ENCODE measurements around the gene NCAPD3. TPM values are rescaled to one million over a fixed set of nuclear protein-coding genes. Genes with fewer than 3 reads are reported as not detected.

Gene NCAPD3
- total RNA-seq, 3 donors from 2014 or later: 12.6 to 19.8 (median 16.6) TPM

DNA sequence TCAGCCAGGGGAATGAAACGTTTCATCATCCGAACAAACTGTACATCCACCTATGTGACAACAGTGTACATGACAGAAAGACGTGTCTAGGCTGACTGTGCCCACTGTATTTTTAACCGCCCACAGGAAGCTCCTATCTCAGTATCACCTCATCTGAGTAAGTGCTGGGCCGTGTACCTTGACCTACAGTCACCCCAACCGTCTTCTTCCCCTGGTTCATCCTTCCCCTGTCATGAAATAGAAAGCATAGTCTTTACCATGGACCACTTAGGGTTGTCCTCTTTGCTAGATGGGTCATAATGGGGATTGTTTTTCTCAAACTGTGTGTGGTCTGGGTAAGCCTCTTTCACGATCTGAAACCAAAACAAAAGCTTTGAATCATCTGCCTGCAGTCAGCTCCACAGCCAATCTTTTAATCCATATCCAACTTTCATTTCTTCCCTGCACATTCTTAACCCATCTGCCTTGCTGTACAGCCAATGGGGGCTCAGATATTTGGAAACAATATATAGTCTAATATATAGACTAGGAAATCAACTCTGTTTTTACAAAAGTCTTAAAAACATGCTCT, 25.2 kb upstream of the NCAPD3 start:
- ATAC-seq (no peak), DNase-seq (no peak)
- Histone ChIP-seq H3K4me1 (ENCODE audit: low read depth) (peaks cover 8% of the 10 kb centered on the region), H3K36me3 (ENCODE audit: low read depth) (no peaks in the 10 kb centered on the region), H3K4me3 (no peak overlapping the region), H3K9me3 (no peaks in the 10 kb centered on the region)
- TF ChIP-seq, protein P1, sequence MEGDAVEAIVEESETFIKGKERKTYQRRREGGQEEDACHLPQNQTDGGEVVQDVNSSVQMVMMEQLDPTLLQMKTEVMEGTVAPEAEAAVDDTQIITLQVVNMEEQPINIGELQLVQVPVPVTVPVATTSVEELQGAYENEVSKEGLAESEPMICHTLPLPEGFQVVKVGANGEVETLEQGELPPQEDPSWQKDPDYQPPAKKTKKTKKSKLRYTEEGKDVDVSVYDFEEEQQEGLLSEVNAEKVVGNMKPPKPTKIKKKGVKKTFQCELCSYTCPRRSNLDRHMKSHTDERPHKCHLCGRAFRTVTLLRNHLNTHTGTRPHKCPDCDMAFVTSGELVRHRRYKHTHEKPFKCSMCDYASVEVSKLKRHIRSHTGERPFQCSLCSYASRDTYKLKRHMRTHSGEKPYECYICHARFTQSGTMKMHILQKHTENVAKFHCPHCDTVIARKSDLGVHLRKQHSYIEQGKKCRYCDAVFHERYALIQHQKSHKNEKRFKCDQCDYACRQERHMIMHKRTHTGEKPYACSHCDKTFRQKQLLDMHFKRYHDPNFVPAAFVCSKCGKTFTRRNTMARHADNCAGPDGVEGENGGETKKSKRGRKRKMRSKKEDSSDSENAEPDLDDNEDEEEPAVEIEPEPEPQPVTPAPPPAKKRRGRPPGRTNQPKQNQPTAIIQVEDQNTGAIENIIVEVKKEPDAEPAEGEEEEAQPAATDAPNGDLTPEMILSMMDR (IDR thresholded peaks at IDR 0.05): no peak
- intact Hi-C loops (cut with DNase I, micrococcal nuclease): no loop called here

DNA sequence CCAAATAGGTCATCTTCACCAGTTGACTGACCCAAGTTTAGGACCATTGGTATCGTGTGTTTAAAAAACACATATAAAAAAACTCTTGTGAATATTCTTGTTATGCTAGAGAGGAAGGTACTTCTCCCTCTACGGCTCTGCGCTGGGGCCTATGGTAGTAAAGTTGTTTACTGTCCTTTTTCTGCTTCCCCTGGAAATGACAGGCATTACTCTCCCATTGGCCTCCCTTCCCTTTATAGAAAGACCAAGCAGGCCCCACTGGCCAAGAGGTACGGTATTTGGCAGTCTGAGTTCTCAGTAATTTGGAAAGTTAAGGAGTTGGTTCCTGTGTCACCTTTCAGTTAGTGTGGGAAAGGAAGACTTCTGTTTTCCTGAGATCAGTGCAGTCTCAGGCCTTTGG, 22.9 kb upstream of the NCAPD3 start:
- ATAC-seq (no peak), DNase-seq (no peak)
- Histone ChIP-seq H3K4me1 (ENCODE audit: low read depth) (no peaks in the 10 kb centered on the region), H3K36me3 (ENCODE audit: low read depth) (peaks cover 6% of the 10 kb centered on the region), H3K4me3 (no peak overlapping the region), H3K9me3 (no peaks in the 10 kb centered on the region)
- TF ChIP-seq, protein P1 (IDR thresholded peaks at IDR 0.05): no peak
- intact Hi-C loops (cut with DNase I, micrococcal nuclease): no loop called here

DNA sequence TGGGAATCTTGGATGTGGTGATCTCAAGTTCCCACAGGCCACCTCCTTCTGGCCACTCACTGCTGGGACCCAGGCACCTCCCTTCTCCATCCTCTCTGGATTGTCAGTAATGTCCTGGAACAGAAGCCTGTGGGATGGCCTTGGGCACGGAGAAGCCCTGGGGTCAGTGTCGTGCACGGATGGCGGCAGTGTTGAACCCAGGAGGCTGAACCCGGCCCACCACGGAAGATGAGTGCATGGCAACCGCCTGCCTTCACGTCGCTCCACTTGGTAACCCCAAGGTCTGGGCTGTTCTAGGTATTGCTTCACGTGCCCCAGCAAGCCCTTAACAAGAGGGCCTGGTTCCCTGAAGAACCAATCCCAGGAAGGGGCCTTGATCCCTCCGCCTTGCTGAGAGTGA, 22.3 kb upstream of the NCAPD3 start:
- TF ChIP-seq, protein P1 (IDR thresholded peaks at IDR 0.05): no peak
- no peak overlapping the region for H3K4me3 ChIP-seq
- no peaks in the 10 kb centered on the region for H3K4me1 ChIP-seq (ENCODE audit: low read depth)
- H3K36me3 ChIP-seq (ENCODE audit: low read depth): peaks cover 6% of the 10 kb centered on the region
- intact Hi-C loops (cut with DNase I, micrococcal nuclease): no loop called here
- H3K9me3 ChIP-seq: no peaks in the 10 kb centered on the region
- no peak for ATAC-seq
- DNase-seq: no peak

DNA sequence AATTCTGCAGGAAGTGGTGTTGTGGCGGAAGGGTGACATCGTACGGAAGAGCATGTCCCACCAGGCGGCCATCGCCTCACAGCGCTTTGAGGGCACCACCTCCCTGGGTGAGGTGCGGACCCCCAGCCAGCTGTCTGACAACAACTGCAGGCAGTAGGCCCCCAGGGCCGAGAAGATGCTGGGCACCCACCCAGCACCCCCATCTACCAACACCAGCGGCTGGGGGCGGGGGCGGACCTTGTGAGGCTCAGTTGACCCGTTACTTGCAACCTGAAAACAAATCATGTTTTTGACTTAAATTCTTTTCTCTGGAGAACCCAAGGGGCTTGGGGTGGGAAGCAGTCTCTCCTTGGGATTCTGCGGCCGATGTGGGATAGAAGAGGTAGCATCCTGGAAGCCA, 21.7 kb upstream of the NCAPD3 start:
- intact Hi-C loops (cut with DNase I, micrococcal nuclease): no loop called here
- no peak for DNase-seq
- Histone ChIP-seq H3K36me3 (ENCODE audit: low read depth) (peaks cover 6% of the 10 kb centered on the region), H3K4me1 (ENCODE audit: low read depth) (no peaks in the 10 kb centered on the region), H3K4me3 (no peak overlapping the region), H3K9me3 (no peaks in the 10 kb centered on the region)
- TF ChIP-seq, protein P1 (IDR thresholded peaks at IDR 0.05): no peak
- no peak for ATAC-seq

DNA sequence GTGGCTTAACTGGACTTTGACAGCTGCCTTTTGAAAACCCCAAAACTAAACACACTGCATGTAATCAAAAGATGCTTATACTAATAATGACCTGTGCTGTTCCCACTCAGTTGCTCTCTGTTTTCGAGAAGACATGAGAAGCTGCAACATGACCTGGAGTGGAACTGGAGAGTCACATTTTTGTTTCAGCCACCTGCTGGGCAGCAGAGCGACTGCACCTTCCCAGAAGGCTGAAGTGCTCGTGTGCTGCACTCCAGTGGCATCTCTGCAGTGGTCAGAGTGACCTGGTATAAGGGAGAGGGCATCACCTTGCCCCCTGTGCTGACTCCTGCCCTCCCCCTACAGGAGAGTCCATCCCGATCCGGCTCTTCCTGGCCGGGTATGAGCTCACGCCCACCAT, 20.8 kb upstream of the NCAPD3 start:
- H3K9me3 ChIP-seq: no peaks in the 10 kb centered on the region
- H3K36me3 ChIP-seq (ENCODE audit: low read depth): peaks cover 6% of the 10 kb centered on the region
- H3K4me3 ChIP-seq: no peak overlapping the region
- TF ChIP-seq, protein P1 (IDR thresholded peaks at IDR 0.05): no peak
- no peaks in the 10 kb centered on the region for H3K4me1 ChIP-seq (ENCODE audit: low read depth)
- DNase-seq (no peak), ATAC-seq (peak; percentile 57)
- intact Hi-C loops (cut with DNase I, micrococcal nuclease): no loop called here

DNA sequence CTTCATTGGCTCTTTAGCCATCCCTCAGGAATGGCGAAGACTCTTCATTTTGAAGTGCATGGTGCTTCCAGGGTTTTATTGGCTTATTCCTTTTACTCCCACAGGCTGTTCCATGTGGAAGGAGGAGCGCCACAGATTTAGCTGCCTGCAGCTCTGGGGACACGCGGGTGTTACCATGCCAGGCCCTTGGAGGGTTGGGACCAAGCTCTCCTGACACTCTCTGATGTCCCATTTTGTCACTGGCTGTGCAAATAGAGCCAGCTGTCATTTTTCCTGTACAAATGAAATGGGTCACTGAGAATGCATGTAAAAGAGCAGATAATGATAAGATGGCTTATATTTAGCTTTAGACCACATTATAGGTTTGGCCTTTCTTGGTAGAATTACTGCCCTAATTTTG, 20.1 kb upstream of the NCAPD3 start:
- DNase-seq (no peak), ATAC-seq (no peak)
- no peaks in the 10 kb centered on the region for H3K9me3 ChIP-seq
- no peaks in the 10 kb centered on the region for H3K4me1 ChIP-seq (ENCODE audit: low read depth)
- no peak overlapping the region for H3K4me3 ChIP-seq
- TF ChIP-seq, protein P1 (IDR thresholded peaks at IDR 0.05): no peak
- H3K36me3 ChIP-seq (ENCODE audit: low read depth): peaks cover 6% of the 10 kb centered on the region
- intact Hi-C loops (cut with DNase I, micrococcal nuclease): no loop called here

Data from mucosa of descending colon (tissue), 3 donors.